Hepatocyte (in vitro differentiated cells): ENCODE data around the gene SHOC1. TPM values are rescaled to one million over a fixed set of nuclear protein-coding genes. Genes with fewer than 3 reads are reported as not detected.

Experiments
- DNase-seq: peaks from one replicate; pipeline ENCODE4 v3.0.0-alpha.2; 2016; ENCODE audit warnings: low spot score
- H2AFZ ChIP-seq: fragments of 200-600 bp; sonication (generic); 2 replicates; pipeline ENCODE4 v1.6.0; 2016; ENCODE audit warnings: antibody characterized with exemption, mild to moderate bottlenecking
- H3K27ac ChIP-seq: fragments of 200-600 bp; sonication (generic); 2 replicates; pipeline ENCODE4 v1.5.1; 2016; ENCODE audit warnings: mild to moderate bottlenecking
- H3K27me3 ChIP-seq: fragments of 200-600 bp; sonication (generic); 2 replicates; pipeline ENCODE4 v1.6.1; 2016
- H3K36me3 ChIP-seq: fragments of 200-600 bp; sonication (generic); replicated peaks from 2 replicates; pipeline ENCODE4 v1.5.1; 2016; ENCODE audit warnings: low read depth; ENCODE audit not compliant: insufficient read depth
- H3K4me1 ChIP-seq: fragments of 200-600 bp; sonication (generic); 2 replicates; pipeline ENCODE4 v1.5.1; 2016; ENCODE audit warnings: mild to moderate bottlenecking, moderate library complexity; ENCODE audit not compliant: insufficient read depth
- H3K4me2 ChIP-seq: fragments of 200-600 bp; sonication (generic); 2 replicates; pipeline ENCODE4 v1.6.0; 2016
- H3K4me3 ChIP-seq: fragments of 200-600 bp; sonication (generic); 2 replicates; pipeline ENCODE4 v1.5.1; 2016; ENCODE audit warnings: mild to moderate bottlenecking
- H3K79me2 ChIP-seq: fragments of 200-600 bp; sonication (generic); 2 replicates; pipeline ENCODE4 v1.6.0; 2017; ENCODE audit warnings: mild to moderate bottlenecking
- H3K9me2 ChIP-seq: fragments of 200-600 bp; sonication (generic); replicated peaks from 2 replicates; pipeline ENCODE4 v1.6.0; 2017; ENCODE audit warnings: mild to moderate bottlenecking; ENCODE audit not compliant: insufficient read depth
- H3K9me3 ChIP-seq: fragments of 200-600 bp; sonication (generic); 2 replicates; pipeline ENCODE4 v1.5.1; 2016; ENCODE audit warnings: low read depth, mild to moderate bottlenecking
- H4K20me1 ChIP-seq: fragments of 200-600 bp; sonication (generic); 2 replicates; pipeline ENCODE4 v1.6.0; 2016; ENCODE audit warnings: mild to moderate bottlenecking; ENCODE audit not compliant: insufficient read depth, poor library complexity, severe bottlenecking
- CTCF ChIP-seq: fragments of 200-600 bp; sonication (generic); IDR thresholded peaks from 2 replicates; pipeline ENCODE4 v1.5.1; 2016; ENCODE audit warnings: antibody characterized with exemption, mild to moderate bottlenecking; ENCODE audit not compliant: poor library complexity
- EZH2 ChIP-seq: fragments of 200-600 bp; sonication (generic); IDR thresholded peaks from 2 replicates; pipeline ENCODE4 v1.6.1; 2016; ENCODE audit warnings: antibody characterized with exemption, mild to moderate bottlenecking, borderline replicate concordance
- EZH2phosphoT487 ChIP-seq: fragments of 200-600 bp; sonication (generic); IDR thresholded peaks from one replicate; pipeline ENCODE4 v1.6.1; 2018; ENCODE audit warnings: antibody characterized with exemption, mild to moderate bottlenecking, low read depth, moderate library complexity; ENCODE audit not compliant: unreplicated experiment, severe bottlenecking
- whole genome bisulfite sequencing: methylation state at CpG from one replicate; pipeline ENCODE4 v1.1.6; 2016; ENCODE audit warnings: low lambda C conversion rate; ENCODE audit errors: missing lambda C conversion rate; 5-methylcytosine and 5-hydroxymethylcytosine counted together
- polyA plus RNA-seq: library from polyadenylated mRNA; unstranded; fragments of >200 nt; fragmentation: Nextera tagmentation; extraction: Ambion mirVana; gene quantifications from 2 replicates; pipeline ENCODE4 v1.2.1, GENCODE V29; 2016
- total RNA-seq: library from RNA; depleted of rRNA; stranded (reverse); fragments of >200 nt; gene quantifications from 2 replicates; pipeline ENCODE4 v1.2.3, GENCODE V29; 2014

The SHOC1 gene
- total and polyA plus RNA-seq, 2 experiments from 2014 or later = 0.12 to 0.37 TPM

GRCh38 chr9:111807197-111807596, 12.5 kb upstream of the SHOC1 start:
- no peaks in the 10 kb centered on the region for H3K36me3 ChIP-seq
- no peaks in the 10 kb centered on the region for H3K79me2 ChIP-seq
- no peak overlapping the region for H3K4me3 ChIP-seq
- WGBS = 91% methylated on average over 1 of the region's 1 CpG
- H3K27me3 ChIP-seq = no peaks in the 10 kb centered on the region
- H3K27ac ChIP-seq = no peak overlapping the region
- no peaks in the 10 kb centered on the region for H3K9me3 ChIP-seq
- H3K4me1 ChIP-seq = no peaks in the 10 kb centered on the region
- no peak for DNase-seq
- H4K20me1 ChIP-seq = no peaks in the 10 kb centered on the region
- no peak overlapping the region for H3K4me2 ChIP-seq
- H2AFZ ChIP-seq = no peak overlapping the region
- no peak for TF ChIP-seq CTCF
- TF ChIP-seq EZH2 = no peak
- no peak for TF ChIP-seq EZH2phosphoT487
- no peaks in the 10 kb centered on the region for H3K9me2 ChIP-seq

- no peak overlapping the region for H3K4me2 ChIP-seq
- 93% methylated on average over 2 of the region's 2 CpGs for WGBS
Measured at GRCh38 chr9:111806259-111806658, 11.5 kb upstream of the SHOC1 start.

GRCh38 chr9:111805830-111806241, 11.1 kb upstream of the SHOC1 start:
- no peaks in the 10 kb centered on the region for H3K9me3 ChIP-seq
- H2AFZ ChIP-seq = no peak overlapping the region
- TF ChIP-seq EZH2 = no peak
- TF ChIP-seq EZH2phosphoT487 = no peak
- TF ChIP-seq CTCF = no peak
- H3K4me3 ChIP-seq = no peak overlapping the region
- H3K27ac ChIP-seq = peak overlapping the region; percentile 67
- H3K36me3 ChIP-seq = no peaks in the 10 kb centered on the region
- H4K20me1 ChIP-seq = no peaks in the 10 kb centered on the region
- H3K4me1 ChIP-seq = no peaks in the 10 kb centered on the region
- no peaks in the 10 kb centered on the region for H3K79me2 ChIP-seq
- H3K9me2 ChIP-seq = no peaks in the 10 kb centered on the region
- H3K27me3 ChIP-seq = no peaks in the 10 kb centered on the region
- WGBS = 65% methylated on average over 4 of the region's 4 CpGs
- DNase-seq = no peak
- no peak overlapping the region for H3K4me2 ChIP-seq

More at GRCh38 chr9:111806259-111806658, 11.5 kb upstream of the SHOC1 start:
- Histone ChIP-seq H3K79me2 (no peaks in the 10 kb centered on the region), H3K9me2 (no peaks in the 10 kb centered on the region), H2AFZ (no peak overlapping the region), H3K4me3 (no peak overlapping the region), H3K36me3 (no peaks in the 10 kb centered on the region), H3K27ac (peak overlapping the region; percentile 67), H3K4me1 (no peaks in the 10 kb centered on the region), H3K27me3 (no peaks in the 10 kb centered on the region), H3K9me3 (no peaks in the 10 kb centered on the region), H4K20me1 (no peaks in the 10 kb centered on the region)
- TF ChIP-seq CTCF (no peak), EZH2phosphoT487 (no peak), EZH2 (no peak)
- DNase-seq = no peak

- H2AFZ ChIP-seq = no peak overlapping the region
Measured at GRCh38 chr9:111805262-111805661, 10.5 kb upstream of the SHOC1 start.

More at GRCh38 chr9:111805262-111805661, 10.5 kb upstream of the SHOC1 start:
- H3K4me3 ChIP-seq = no peak overlapping the region
- H3K36me3 ChIP-seq = no peaks in the 10 kb centered on the region
- no peak overlapping the region for H3K4me2 ChIP-seq
- no peaks in the 10 kb centered on the region for H4K20me1 ChIP-seq
- peak overlapping the region; percentile 67 for H3K27ac ChIP-seq
- no peak for TF ChIP-seq EZH2
- TF ChIP-seq CTCF = no peak
- no peak for TF ChIP-seq EZH2phosphoT487
- no peaks in the 10 kb centered on the region for H3K27me3 ChIP-seq
- no peaks in the 10 kb centered on the region for H3K79me2 ChIP-seq
- H3K4me1 ChIP-seq = no peaks in the 10 kb centered on the region
- no peak for DNase-seq
- WGBS = 87% methylated on average over 2 of the region's 2 CpGs
- H3K9me2 ChIP-seq = no peaks in the 10 kb centered on the region
- H3K9me3 ChIP-seq = no peaks in the 10 kb centered on the region
